T-helper 2 cell treated with Interferon-gamma antibody and Interleukin-4, amounts not matched to agents 100 ng/mL and 5 ng/mL, for 36 hours (primary cell): Measurements from ENCODE around the gene GOLGA1. TPM values are rescaled to one million over a fixed set of nuclear protein-coding genes. Genes with fewer than 3 reads are reported as not detected.
"Not testable (repeated sequence)": the region's sequence is repeated elsewhere in the genome, so short reads cannot be mapped to it uniquely, and the experiment has no call there.

Experiments used
- intact Hi-C: fragments of 100-400 bp; cut with micrococcal nuclease; formaldehyde crosslinking; loops from one replicate; pipeline ENCODE4 v1.15.1; 2023
- total RNA-seq: library from RNA; stranded (reverse); gene quantifications from 2 replicates; pipeline ENCODE4 v1.2.3, GENCODE V29; 2022

GOLGA1 gene
- total RNA-seq, 1 donor from 2014 or later = 15.3 TPM

GRCh38 chr9:124941679-124942561, 1.0 kb upstream of the GOLGA1 start:
- intact Hi-C loops = loop anchor here (1.0 to 5.0 kb wide), 9 partner anchors 23 to 299 kb away; partner anchors contain the start of genes ARPC5L, HSPA5, NR6A1 and RABEPK

GRCh38 chr9:124940521-124940893, 376 bp downstream of the GOLGA1 start:
- intact Hi-C loops = loop anchor here (2.0 to 5.0 kb wide), 4 partner anchors 24 to 300 kb away; partner anchors contain the start of genes HSPA5 and RABEPK

GRCh38 chr9:124939944-124940343, 939 bp downstream of the GOLGA1 start:
- intact Hi-C loops = loop anchor here (2.0 to 5.0 kb wide), 4 partner anchors 25 to 301 kb away; partner anchors contain the start of genes HSPA5 and RABEPK

- intact Hi-C loops = no loop called here
Measured at GRCh38 chr9:124934290-124934689, 6.6 kb downstream of the GOLGA1 start.

- intact Hi-C loops = no loop called here
Measured at GRCh38 chr9:124932333-124932732, 8.6 kb downstream of the GOLGA1 start.

GRCh38 chr9:124929464-124929863, 11.4 kb downstream of the GOLGA1 start:
- intact Hi-C loops = no loop called here

- intact Hi-C loops = no loop called here
Measured at GRCh38 chr9:124928116-124928515, 12.8 kb downstream of the GOLGA1 start.

GRCh38 chr9:124920394-124920793, 20.5 kb downstream of the GOLGA1 start:
- intact Hi-C loops = not testable (repeated sequence)

- intact Hi-C loops = no loop called here
Measured at GRCh38 chr9:124914753-124915405, 26.0 kb downstream of the GOLGA1 start.

GRCh38 chr9:124913378-124913777, 27.5 kb downstream of the GOLGA1 start:
- intact Hi-C loops = no loop called here

- intact Hi-C loops = no loop called here
Measured at GRCh38 chr9:124911766-124912165, 29.1 kb downstream of the GOLGA1 start.

- intact Hi-C loops = no loop called here
Measured at GRCh38 chr9:124908098-124908497, 32.8 kb downstream of the GOLGA1 start.

- intact Hi-C loops = no loop called here
Measured at GRCh38 chr9:124906966-124907365, 33.9 kb downstream of the GOLGA1 start.

GRCh38 chr9:124899845-124900244, 41.0 kb downstream of the GOLGA1 start:
- intact Hi-C loops = no loop called here

- intact Hi-C loops = no loop called here
Measured at GRCh38 chr9:124897570-124898460, 43.1 kb downstream of the GOLGA1 start.

GRCh38 chr9:124894741-124895170, 46.1 kb downstream of the GOLGA1 start:
- intact Hi-C loops = loop anchor here (1.0 kb wide), 1 partner anchor 120 kb away; no protein-coding TSS in a partner anchor

- intact Hi-C loops = loop anchor here (1.0 kb wide), 1 partner anchor 120 kb away; no protein-coding TSS in a partner anchor
Measured at GRCh38 chr9:124894035-124894740, 46.7 kb downstream of the GOLGA1 start.

- intact Hi-C loops = no loop called here
Measured at GRCh38 chr9:124890179-124890578, 50.7 kb downstream of the GOLGA1 start.

- intact Hi-C loops = no loop called here
Measured at GRCh38 chr9:124889006-124889405, 51.9 kb downstream of the GOLGA1 start.

GRCh38 chr9:124887832-124888231, 53.1 kb downstream of the GOLGA1 start:
- intact Hi-C loops = no loop called here
